Tibial artery (tissue), 4 donors: ENCODE results near the gene SAMD4A.
A peak's percentile ranks its signal among the peaks of the same experiment; 100 is the strongest.

Experiments
- DNase-seq, 2 donors: peaks; one replicate each; pipeline ENCODE4 v3.0.0-alpha.2; 2019
- H3K27ac ChIP-seq, 2 donors: fragments of 200-600 bp; sonication (generic) in 1 of 2; 1 replicate in 1 of 2; 2 replicates in 1 of 2; pipeline ENCODE4 v1.5.1; 2018 to 2019; ENCODE audit warnings: mild to moderate bottlenecking in 1 of 2
- H3K27me3 ChIP-seq, 2 donors: fragments of 200-600 bp; sonication (generic) in 1 of 2; one replicate each; pipeline versions ENCODE4 v1.5.1 to v1.6.0; 2016 to 2019
- H3K36me3 ChIP-seq, 3 donors: fragments of 200-600 bp; sonication (generic) in 2 of 3; one replicate each; pipeline ENCODE4 v1.5.1; 2016 to 2019; ENCODE audit warnings: mild to moderate bottlenecking in 2 of 3
- H3K4me1 ChIP-seq, 4 donors: fragments of 200-600 bp; sonication (generic) in 2 of 4; 1 replicate in 3 of 4; 2 replicates in 1 of 4; pipeline ENCODE4 v1.5.1; 2016 to 2019
- H3K4me3 ChIP-seq, 2 donors: fragments of 200-600 bp; sonication (generic) in 1 of 2; 1 replicate in 1 of 2; 2 replicates in 1 of 2; pipeline ENCODE4 v1.5.1; 2018 to 2019; ENCODE audit warnings: mild to moderate bottlenecking in 2 of 2
- H3K9me3 ChIP-seq, 3 donors: fragments of 200-600 bp; sonication (generic) in 1 of 3; one replicate each; pipeline ENCODE4 v1.5.1; 2016 to 2019
- CTCF ChIP-seq, 2 experiments: fragments of 200-600 bp in 1 of 2; fragments of 450-650 bp in 1 of 2; IDR thresholded peaks; one replicate each; pipeline ENCODE4 v1.5.1; 2017 to 2019; ENCODE audit warnings: antibody characterized with exemption in 2 of 2, mild to moderate bottlenecking in 1 of 2, moderate library complexity in 1 of 2
- intact Hi-C: fragments of 100-400 bp; cut with DNase I; formaldehyde crosslinking; loops from one replicate; pipeline ENCODE4 v1.15.0; 2023; ENCODE audit warnings: low total_unique reads

The SAMD4A gene

GRCh38 chr14:54566410-54567223 lies at the start of gene SAMD4A:
Gene SAMD4A, plus strand, starts transcription at chr14:54567128. Its CDS starts 789 bp downstream, at chr14:54567917.
- DNase-seq, result peak; percentile 85 to 91
- H3K4me3 ChIP-seq, result peak within 1 kb of the TSS; percentile 86 to 91
- H3K36me3 ChIP-seq, result no peaks in the 10 kb centered on the region
- H3K4me1 ChIP-seq, result peaks cover 0 to 37% (median 7%) of the 10 kb centered on the region in 4 donors
- peak; percentile 52 to 55 for TF ChIP-seq CTCF (IDR thresholded peaks at IDR 0.05)
- intact Hi-C loops, result loop anchor here (5.0 kb wide), 1 partner anchor 126 kb away; no protein-coding TSS in a partner anchor
- no peaks in the 10 kb centered on the region for H3K9me3 ChIP-seq
- peak within 1 kb of the TSS; percentile 94 to 99 for H3K27ac ChIP-seq
- no peaks in the 10 kb centered on the region for H3K27me3 ChIP-seq

GRCh38 chr14:54524410-54524809 lies 42.5 kb upstream of the SAMD4A start:
- Histone ChIP-seq H3K27me3 (no peaks in the 10 kb centered on the region), H3K4me3 (no peak overlapping the region), H3K4me1 (no peaks in the 10 kb centered on the region), H3K36me3 (peaks cover 28 to 54% (median 30%) of the 10 kb centered on the region in 3 donors), H3K9me3 (no peaks in the 10 kb centered on the region), H3K27ac (no peak overlapping the region)
- TF ChIP-seq CTCF (IDR thresholded peaks at IDR 0.05), result no peak
- DNase-seq, result no peak
- intact Hi-C loops, result no loop called here

- Histone ChIP-seq H3K4me3 (no peak overlapping the region), H3K27me3 (no peaks in the 10 kb centered on the region), H3K9me3 (no peaks in the 10 kb centered on the region), H3K27ac (no peak overlapping the region), H3K4me1 (no peaks in the 10 kb centered on the region), H3K36me3 (peaks cover 21 to 52% (median 23%) of the 10 kb centered on the region in 3 donors)
- no peak for TF ChIP-seq CTCF (IDR thresholded peaks at IDR 0.05)
- intact Hi-C loops, result no loop called here
- DNase-seq, result no peak
Observed at GRCh38 chr14:54528973-54529372, 38.0 kb upstream of the SAMD4A start.

- no peak for DNase-seq
- no peaks in the 10 kb centered on the region for H3K9me3 ChIP-seq
- no peaks in the 10 kb centered on the region for H3K27me3 ChIP-seq
- intact Hi-C loops, result no loop called here
- TF ChIP-seq CTCF (IDR thresholded peaks at IDR 0.05), result no peak
- no peaks in the 10 kb centered on the region for H3K4me1 ChIP-seq
- H3K27ac ChIP-seq, result no peak overlapping the region
- H3K36me3 ChIP-seq, result peaks cover 13 to 47% (median 17%) of the 10 kb centered on the region in 3 donors
- H3K4me3 ChIP-seq, result no peak overlapping the region
Observed at GRCh38 chr14:54529811-54530210, 37.1 kb upstream of the SAMD4A start.

GRCh38 chr14:54532111-54533012 lies 34.6 kb upstream of the SAMD4A start:
- H3K4me3 ChIP-seq, result no peak overlapping the region
- no peak for DNase-seq
- no peaks in the 10 kb centered on the region for H3K27me3 ChIP-seq
- peaks cover 7 to 36% (median 12%) of the 10 kb centered on the region in 3 donors for H3K36me3 ChIP-seq
- intact Hi-C loops, result no loop called here
- H3K9me3 ChIP-seq, result no peaks in the 10 kb centered on the region
- no peak overlapping the region for H3K27ac ChIP-seq
- no peak for TF ChIP-seq CTCF (IDR thresholded peaks at IDR 0.05)
- no peaks in the 10 kb centered on the region for H3K4me1 ChIP-seq
